ENCODE data around the gene FER. TPM values are rescaled to one million over a fixed set of nuclear protein-coding genes. Genes with fewer than 3 reads are reported as not detected.

FER gene
- polyA plus RNA-seq, 1 of the 3 experiments (the other 2 are of a cell fraction): 1.8 TPM

DNA sequence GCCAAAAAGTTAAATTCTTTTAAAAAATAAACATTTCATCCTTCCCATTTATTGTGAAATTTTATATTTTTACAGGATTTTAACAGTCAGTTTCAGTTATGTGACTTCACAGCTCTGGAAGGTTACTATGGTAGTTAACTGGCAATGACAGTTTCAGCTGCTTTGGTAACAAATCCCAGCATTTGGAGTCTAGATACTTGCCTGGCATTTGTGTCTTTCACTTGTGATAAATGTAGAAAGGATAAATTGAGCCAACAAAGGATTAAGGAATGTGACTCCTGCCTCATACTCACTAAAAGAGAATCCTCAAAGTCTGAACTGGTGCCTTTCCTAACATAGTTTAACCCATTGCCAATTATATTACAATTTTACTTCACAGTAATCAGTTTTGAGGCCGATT is 315.5 kb downstream of the FER start:
- DNase-seq: no peak
- no peaks in the 10 kb centered on the region for H4K20me1 ChIP-seq (ENCODE audit: insufficient read depth)
- H3K9ac ChIP-seq: no peak overlapping the region
- 68% methylated on average over 1 of the region's 1 CpG for WGBS (ENCODE audit: low lambda C conversion rate)
- no peak overlapping the region for H2AFZ ChIP-seq (ENCODE audit: low read depth)
- no peaks in the 10 kb centered on the region for H3K36me3 ChIP-seq (replicated peaks in 1 of 2; ENCODE audit: control insufficient read depth in 1 of 2, insufficient read depth in 2 of 2, low read length in 1 of 2)
- TF ChIP-seq RAD21 (IDR thresholded peaks at IDR 0.05; ENCODE audit: low read length): no peak
- peak; percentile 25; the same call in 1 of the 2 replicates for TF ChIP-seq TCF12 (IDR thresholded peaks at IDR 0.05)
- TF ChIP-seq, protein P1, sequence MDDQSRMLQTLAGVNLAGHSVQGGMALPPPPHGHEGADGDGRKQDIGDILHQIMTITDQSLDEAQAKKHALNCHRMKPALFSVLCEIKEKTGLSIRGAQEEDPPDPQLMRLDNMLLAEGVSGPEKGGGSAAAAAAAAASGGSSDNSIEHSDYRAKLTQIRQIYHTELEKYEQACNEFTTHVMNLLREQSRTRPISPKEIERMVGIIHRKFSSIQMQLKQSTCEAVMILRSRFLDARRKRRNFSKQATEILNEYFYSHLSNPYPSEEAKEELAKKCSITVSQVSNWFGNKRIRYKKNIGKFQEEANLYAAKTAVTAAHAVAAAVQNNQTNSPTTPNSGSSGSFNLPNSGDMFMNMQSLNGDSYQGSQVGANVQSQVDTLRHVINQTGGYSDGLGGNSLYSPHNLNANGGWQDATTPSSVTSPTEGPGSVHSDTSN (IDR thresholded peaks at IDR 0.05): peak; percentile 60
- no peaks in the 10 kb centered on the region for H3K27me3 ChIP-seq (ENCODE audit: insufficient read depth)
- no peaks in the 10 kb centered on the region for H3K9me2 ChIP-seq
- POLR2A ChIA-PET: no interaction called here
- H3K4me1 ChIP-seq (ENCODE audit: control insufficient read depth in 1 of 2, insufficient read depth in 2 of 2, low read depth in 1 of 2, low read length in 1 of 2): no peaks in the 10 kb centered on the region; a peak in 2 of 4 replicates
- H3K9me3 ChIP-seq: no peaks in the 10 kb centered on the region
- H3K79me2 ChIP-seq (ENCODE audit: insufficient read depth): no peaks in the 10 kb centered on the region
- no peak overlapping the region for H3K4me3 ChIP-seq (ENCODE audit: low read depth in 2 of 2, low read length in 1 of 2)
- H3K27ac ChIP-seq (ENCODE audit: low read depth in 2 of 2, low read length in 1 of 2): peak overlapping the region in 1 of 2 experiments; percentile 20; a peak in 2 of 4 replicates
- CTCF ChIA-PET: no interaction called here
- H3K4me2 ChIP-seq: no peak overlapping the region
- H3F3A ChIP-seq (replicated peaks; ENCODE audit: insufficient read depth): no peaks in the 10 kb centered on the region

DNA sequence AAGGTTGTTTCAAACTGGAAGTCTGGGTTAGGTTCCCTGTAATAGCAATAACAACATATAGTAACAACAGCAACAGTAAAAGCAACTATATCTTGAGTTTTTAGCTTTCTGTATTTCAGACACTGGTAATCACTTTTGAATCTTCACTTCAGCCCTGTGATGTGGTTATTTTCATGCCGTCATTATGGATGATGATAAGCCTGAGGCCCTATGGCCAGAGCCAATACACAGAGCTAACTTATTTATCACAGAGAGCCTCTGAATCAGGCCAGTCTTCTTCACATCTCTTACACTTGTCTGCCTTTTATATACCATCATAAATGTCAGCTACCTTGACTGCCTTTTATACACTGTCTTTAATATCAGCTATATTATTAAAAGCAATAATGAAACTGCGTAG is 329.0 kb downstream of the FER start:
- Histone ChIP-seq H3K9me2 (no peaks in the 10 kb centered on the region), H3K4me3 (ENCODE audit: low read depth in 2 of 2, low read length in 1 of 2) (no peak overlapping the region), H3K79me2 (ENCODE audit: insufficient read depth) (no peaks in the 10 kb centered on the region), H3K9me3 (no peaks in the 10 kb centered on the region), H2AFZ (ENCODE audit: low read depth) (no peak overlapping the region), H3K4me1 (ENCODE audit: control insufficient read depth in 1 of 2, insufficient read depth in 2 of 2, low read depth in 1 of 2, low read length in 1 of 2) (peaks cover 0 to 5% of the 10 kb centered on the region in 2 experiments; a peak in 2 of 4 replicates), H3F3A (replicated peaks; ENCODE audit: insufficient read depth) (no peaks in the 10 kb centered on the region), H3K9ac (no peak overlapping the region), H3K4me2 (no peak overlapping the region), H3K27me3 (ENCODE audit: insufficient read depth) (no peaks in the 10 kb centered on the region), H3K27ac (ENCODE audit: low read depth in 2 of 2, low read length in 1 of 2) (peak overlapping the region in 1 of 2 experiments; percentile 28; a peak in 1 of 4 replicates), H4K20me1 (ENCODE audit: insufficient read depth) (no peaks in the 10 kb centered on the region), H3K36me3 (replicated peaks in 1 of 2; ENCODE audit: control insufficient read depth in 1 of 2, insufficient read depth in 2 of 2, low read length in 1 of 2) (no peaks in the 10 kb centered on the region)
- 85% methylated on average over 2 of the region's 2 CpGs for WGBS (ENCODE audit: low lambda C conversion rate)
- CTCF ChIA-PET: interaction anchor here (1.1 kb wide), 1 partner anchor 10 kb away, joined by 5 read pairs; no protein-coding TSS in a partner anchor
- POLR2A ChIA-PET: interaction anchor here (0.6 kb wide), 1 partner anchor 348 kb away, joined by 5 read pairs; no protein-coding TSS in a partner anchor
- peak; percentile 30 for DNase-seq
- TF ChIP-seq, protein P1 (IDR thresholded peaks at IDR 0.05): no peak
- TF ChIP-seq MEF2A (IDR thresholded peaks at IDR 0.05; ENCODE audit: borderline replicate concordance, low read depth) (no peak), YY1 (IDR thresholded peaks at IDR 0.05; ENCODE audit: low read depth) (no peak), SMC3 (IDR thresholded peaks at IDR 0.05; ENCODE audit: low read depth, low read length) (no peak), CHD2 (IDR thresholded peaks at IDR 0.05; ENCODE audit: low read length, partially characterized antibody) (peak; percentile 20), RXRA (IDR thresholded peaks at IDR 0.05; ENCODE audit: borderline replicate concordance, low read depth) (no peak), GATA2 (CRISPR knock-in tag; IDR thresholded peaks at IDR 0.05) (peak; percentile 76), MXI1 (IDR thresholded peaks at IDR 0.05; ENCODE audit: low read depth, low read length) (no peak), GABPA (IDR thresholded peaks at IDR 0.05; ENCODE audit: low read depth) (no peak), SIN3A (IDR thresholded peaks at IDR 0.05; ENCODE audit: borderline replicate concordance, low read depth, low read length) (no peak), TCF12 (IDR thresholded peaks at IDR 0.05) (no peak), POLR2AphosphoS5 (IDR thresholded peaks at IDR 0.05; ENCODE audit: low read depth, low read length) (no peak), FOSL2 (IDR thresholded peaks at IDR 0.05; ENCODE audit: borderline replicate concordance, low read depth) (no peak), TEAD4 (IDR thresholded peaks at IDR 0.05; ENCODE audit: borderline replicate concordance, insufficient read depth) (no peak), JUND (IDR thresholded peaks at IDR 0.05) (no peak), NRF1 (IDR thresholded peaks at IDR 0.05; ENCODE audit: low read depth, low read length) (no peak)
- TF ChIP-seq, protein P2, sequence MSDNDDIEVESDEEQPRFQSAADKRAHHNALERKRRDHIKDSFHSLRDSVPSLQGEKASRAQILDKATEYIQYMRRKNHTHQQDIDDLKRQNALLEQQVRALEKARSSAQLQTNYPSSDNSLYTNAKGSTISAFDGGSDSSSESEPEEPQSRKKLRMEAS (IDR thresholded peaks at IDR 0.05; ENCODE audit: low read depth): no peak
- TF ChIP-seq, protein P3, sequence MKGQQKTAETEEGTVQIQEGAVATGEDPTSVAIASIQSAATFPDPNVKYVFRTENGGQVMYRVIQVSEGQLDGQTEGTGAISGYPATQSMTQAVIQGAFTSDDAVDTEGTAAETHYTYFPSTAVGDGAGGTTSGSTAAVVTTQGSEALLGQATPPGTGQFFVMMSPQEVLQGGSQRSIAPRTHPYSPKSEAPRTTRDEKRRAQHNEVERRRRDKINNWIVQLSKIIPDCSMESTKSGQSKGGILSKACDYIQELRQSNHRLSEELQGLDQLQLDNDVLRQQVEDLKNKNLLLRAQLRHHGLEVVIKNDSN (IDR thresholded peaks at IDR 0.05; ENCODE audit: borderline replicate concordance, low read depth): no peak
- TF ChIP-seq, protein P4, sequence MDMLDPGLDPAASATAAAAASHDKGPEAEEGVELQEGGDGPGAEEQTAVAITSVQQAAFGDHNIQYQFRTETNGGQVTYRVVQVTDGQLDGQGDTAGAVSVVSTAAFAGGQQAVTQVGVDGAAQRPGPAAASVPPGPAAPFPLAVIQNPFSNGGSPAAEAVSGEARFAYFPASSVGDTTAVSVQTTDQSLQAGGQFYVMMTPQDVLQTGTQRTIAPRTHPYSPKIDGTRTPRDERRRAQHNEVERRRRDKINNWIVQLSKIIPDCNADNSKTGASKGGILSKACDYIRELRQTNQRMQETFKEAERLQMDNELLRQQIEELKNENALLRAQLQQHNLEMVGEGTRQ (IDR thresholded peaks at IDR 0.05; ENCODE audit: borderline replicate concordance, low read depth, low read length): no peak
- TF ChIP-seq, protein P5, sequence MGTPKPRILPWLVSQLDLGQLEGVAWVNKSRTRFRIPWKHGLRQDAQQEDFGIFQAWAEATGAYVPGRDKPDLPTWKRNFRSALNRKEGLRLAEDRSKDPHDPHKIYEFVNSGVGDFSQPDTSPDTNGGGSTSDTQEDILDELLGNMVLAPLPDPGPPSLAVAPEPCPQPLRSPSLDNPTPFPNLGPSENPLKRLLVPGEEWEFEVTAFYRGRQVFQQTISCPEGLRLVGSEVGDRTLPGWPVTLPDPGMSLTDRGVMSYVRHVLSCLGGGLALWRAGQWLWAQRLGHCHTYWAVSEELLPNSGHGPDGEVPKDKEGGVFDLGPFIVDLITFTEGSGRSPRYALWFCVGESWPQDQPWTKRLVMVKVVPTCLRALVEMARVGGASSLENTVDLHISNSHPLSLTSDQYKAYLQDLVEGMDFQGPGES (IDR thresholded peaks at IDR 0.05; ENCODE audit: low read depth, low read length): no peak
- TF ChIP-seq, protein P6, sequence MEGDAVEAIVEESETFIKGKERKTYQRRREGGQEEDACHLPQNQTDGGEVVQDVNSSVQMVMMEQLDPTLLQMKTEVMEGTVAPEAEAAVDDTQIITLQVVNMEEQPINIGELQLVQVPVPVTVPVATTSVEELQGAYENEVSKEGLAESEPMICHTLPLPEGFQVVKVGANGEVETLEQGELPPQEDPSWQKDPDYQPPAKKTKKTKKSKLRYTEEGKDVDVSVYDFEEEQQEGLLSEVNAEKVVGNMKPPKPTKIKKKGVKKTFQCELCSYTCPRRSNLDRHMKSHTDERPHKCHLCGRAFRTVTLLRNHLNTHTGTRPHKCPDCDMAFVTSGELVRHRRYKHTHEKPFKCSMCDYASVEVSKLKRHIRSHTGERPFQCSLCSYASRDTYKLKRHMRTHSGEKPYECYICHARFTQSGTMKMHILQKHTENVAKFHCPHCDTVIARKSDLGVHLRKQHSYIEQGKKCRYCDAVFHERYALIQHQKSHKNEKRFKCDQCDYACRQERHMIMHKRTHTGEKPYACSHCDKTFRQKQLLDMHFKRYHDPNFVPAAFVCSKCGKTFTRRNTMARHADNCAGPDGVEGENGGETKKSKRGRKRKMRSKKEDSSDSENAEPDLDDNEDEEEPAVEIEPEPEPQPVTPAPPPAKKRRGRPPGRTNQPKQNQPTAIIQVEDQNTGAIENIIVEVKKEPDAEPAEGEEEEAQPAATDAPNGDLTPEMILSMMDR (IDR thresholded peaks at IDR 0.05): no peak
